ENCODE data around the gene PNPLA3.

PNPLA3 gene, protein sequence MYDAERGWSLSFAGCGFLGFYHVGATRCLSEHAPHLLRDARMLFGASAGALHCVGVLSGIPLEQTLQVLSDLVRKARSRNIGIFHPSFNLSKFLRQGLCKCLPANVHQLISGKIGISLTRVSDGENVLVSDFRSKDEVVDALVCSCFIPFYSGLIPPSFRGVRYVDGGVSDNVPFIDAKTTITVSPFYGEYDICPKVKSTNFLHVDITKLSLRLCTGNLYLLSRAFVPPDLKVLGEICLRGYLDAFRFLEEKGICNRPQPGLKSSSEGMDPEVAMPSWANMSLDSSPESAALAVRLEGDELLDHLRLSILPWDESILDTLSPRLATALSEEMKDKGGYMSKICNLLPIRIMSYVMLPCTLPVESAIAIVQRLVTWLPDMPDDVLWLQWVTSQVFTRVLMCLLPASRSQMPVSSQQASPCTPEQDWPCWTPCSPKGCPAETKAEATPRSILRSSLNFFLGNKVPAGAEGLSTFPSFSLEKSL

DNA sequence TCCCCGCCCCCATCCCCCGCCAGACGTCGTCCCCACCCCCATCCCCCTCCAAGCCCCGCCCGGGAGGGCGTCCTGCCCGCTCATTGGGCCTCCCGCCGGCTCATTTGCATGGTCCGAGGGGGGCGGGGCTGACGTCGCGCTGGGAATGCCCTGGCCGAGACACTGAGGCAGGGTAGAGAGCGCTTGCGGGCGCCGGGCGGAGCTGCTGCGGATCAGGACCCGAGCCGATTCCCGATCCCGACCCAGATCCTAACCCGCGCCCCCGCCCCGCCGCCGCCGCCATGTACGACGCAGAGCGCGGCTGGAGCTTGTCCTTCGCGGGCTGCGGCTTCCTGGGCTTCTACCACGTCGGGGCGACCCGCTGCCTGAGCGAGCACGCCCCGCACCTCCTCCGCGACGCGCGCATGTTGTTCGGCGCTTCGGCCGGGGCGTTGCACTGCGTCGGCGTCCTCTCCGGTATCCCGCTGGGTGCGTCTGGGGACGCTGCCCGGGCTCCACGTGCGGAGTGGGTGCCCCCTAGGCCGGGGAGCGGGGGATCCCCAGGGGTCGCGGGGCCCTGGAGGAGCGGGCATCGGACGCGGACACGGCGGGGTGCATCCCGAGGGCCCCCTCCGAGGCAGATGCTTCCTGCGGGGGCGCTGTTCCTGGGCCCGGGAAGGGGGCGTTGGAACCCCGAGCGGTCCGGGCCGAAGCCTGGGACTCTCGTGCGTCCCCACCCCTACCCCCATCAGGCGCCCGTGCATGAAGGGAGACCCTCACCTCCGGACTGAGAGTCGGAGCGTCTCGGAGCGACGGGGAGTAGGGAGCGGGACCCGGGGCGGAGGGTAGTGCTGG is at the start of gene PNPLA3:
PNPLA3 (plus strand) TSS at position 175 of the 834 bp plus-strand sequence; CDS start at position 282, 107 bp downstream.
- peak; percentile 55 to 69 (median 65) for DNase-seq (ENCODE audit: low read depth in 3 of 3)

DNA sequence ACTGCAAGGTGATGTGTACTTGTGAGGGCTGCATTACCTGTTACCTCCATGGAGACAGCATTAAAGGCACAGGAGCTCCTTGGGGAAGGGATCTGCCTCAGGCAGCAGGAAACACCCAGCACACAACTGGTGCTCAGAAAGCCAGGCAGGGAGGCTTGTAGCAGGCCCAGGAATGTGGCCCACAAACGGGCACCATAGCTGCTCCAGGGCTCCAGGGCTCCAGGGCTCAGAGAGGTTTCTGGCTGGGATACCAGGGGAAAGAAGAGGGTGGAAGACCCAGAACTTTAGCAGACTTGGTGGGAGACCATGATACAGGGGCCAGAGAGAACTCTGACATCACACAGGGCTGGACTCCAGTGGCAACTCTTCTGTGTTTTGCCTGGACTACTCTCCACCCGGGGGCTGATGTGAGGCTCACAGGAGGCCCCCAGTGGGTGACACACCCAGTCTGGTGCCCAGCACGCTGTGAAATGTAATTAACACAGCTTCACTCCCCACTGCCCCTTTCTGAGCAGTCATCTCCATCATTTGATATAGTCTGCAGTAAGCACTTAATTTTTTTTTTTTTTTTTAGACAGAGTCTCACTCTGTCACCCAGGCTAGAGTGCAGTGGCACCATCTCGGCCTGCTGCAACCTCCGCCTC is 46.6 kb upstream of the PNPLA3 start:
- no peak for DNase-seq (ENCODE audit: low read depth in 3 of 3)

DNA sequence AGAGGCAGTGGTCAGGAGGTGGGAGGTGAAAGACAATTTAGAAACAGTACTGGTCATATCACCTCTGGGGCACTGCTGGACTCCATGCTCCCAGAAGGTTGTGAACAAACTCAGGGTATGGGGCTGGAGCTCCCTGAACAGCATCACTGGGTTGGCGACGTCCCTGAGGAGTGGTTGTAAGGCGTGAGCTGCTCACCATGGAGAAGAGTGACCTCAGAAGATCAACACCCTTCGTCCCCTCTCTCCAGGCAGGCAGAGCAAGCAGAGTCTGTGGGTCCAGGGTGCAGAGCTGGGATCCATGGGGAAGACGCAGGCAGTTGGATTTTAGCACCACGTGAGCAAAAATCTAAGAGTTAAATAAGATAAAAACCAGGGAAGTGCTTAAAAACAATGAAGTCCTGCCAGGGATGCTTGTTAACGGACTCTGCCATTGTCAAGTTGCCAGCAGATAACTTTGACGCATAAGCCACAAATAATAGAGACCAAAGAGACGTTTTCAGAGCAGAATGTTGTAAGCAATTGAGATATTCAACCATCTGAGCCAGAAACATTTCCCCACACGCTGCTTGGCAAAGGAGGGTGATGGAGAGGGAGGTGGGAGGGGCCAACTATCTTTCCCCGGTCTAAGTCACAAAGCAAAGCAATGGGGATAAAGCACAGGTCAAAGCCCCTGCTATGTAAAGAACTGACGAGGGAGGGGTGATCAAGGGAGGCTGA is 45.4 kb upstream of the PNPLA3 start:
- DNase-seq (ENCODE audit: low read depth in 3 of 3) = no peak

DNA sequence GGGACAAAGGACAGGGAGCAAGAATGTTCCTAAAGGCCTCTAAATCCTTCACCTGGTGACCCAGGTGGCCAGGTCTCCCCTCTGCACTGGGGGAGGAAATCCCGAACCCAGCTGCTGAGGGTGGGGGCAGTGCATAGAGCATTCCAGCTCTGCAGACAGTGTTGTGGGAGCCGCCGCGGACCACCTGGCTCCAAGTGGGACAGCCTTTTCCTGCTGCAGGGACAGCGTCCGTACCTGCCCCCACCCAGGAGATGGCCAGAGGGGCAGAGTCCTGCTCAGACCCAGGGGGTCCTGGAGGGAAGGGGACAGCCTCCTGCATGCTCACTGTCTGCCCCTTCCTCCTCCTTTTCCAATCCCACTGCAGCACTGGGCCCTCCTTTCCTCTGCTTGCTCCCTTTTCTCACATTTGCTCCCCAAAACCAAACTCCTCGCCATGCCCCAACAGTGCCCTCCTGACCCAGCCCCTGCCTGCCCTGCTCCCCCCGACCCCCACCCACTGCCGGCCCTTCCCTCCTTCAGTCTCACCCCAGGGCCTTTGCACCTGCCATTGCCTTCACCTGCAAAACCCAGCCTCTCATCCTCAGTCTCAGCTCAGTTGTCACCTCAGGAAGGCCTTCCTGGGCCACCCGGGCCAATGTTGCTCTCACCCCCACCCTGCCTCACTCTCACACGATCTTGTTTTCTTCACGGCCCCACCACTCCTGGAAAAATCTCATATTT is 44.6 kb upstream of the PNPLA3 start:
- DNase-seq (ENCODE audit: low read depth in 3 of 3) = no peak

DNA sequence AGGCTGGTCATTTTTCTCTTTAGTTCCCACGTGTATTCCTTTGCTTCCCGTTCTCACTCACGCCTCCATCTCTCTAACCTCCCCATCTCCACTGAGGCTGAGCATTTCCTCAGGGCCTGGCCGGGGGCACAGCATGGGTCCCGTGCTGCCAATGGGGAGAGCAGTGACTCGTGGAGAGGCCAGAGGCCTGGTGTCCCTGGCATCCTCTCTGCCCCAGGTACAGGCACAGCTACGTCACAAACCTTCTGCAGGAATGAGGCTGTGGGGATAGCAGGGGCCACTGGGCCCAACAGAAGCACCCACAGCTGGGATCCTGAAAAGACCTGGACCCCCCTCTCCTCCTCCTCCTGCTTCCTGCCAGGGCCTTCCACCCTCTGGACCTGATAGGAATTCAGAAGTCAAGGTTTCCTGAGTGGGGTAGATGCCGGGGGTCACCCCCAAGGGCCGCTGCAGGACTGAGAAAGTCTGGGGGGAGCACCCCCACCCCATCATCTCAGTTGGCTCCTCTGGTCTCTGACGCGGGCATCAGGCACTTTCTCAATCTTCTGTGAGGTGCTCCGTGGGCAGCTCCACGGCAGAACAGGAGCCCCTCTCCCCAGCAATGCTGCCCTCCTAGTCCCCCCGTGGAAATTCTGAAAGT is 43.6 kb upstream of the PNPLA3 start:
- DNase-seq (ENCODE audit: low read depth in 3 of 3) = no peak

DNA sequence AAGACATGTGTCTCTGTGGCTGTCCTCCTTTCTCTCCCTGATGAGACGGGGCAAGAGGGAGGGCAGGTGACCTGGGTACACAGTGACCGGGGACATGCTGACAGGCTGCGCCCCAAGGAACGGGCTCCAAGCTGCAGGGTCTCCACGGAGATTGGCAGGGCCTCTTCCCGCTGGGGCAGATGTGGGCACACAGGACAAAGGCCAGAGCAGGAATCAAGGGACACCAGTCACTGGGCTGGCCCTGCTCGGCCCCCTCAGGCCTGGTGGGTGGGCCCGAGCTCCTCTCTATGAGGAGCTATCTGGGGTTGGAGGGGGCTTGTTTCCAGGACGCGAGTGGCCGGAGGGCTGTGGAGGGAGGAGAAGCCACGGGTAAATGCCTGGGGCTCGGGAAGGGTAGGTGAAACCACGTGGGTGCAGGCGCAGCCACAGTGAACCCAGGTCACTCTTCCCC is 43.0 kb upstream of the PNPLA3 start:
- no peak for DNase-seq (ENCODE audit: low read depth in 3 of 3)

DNA sequence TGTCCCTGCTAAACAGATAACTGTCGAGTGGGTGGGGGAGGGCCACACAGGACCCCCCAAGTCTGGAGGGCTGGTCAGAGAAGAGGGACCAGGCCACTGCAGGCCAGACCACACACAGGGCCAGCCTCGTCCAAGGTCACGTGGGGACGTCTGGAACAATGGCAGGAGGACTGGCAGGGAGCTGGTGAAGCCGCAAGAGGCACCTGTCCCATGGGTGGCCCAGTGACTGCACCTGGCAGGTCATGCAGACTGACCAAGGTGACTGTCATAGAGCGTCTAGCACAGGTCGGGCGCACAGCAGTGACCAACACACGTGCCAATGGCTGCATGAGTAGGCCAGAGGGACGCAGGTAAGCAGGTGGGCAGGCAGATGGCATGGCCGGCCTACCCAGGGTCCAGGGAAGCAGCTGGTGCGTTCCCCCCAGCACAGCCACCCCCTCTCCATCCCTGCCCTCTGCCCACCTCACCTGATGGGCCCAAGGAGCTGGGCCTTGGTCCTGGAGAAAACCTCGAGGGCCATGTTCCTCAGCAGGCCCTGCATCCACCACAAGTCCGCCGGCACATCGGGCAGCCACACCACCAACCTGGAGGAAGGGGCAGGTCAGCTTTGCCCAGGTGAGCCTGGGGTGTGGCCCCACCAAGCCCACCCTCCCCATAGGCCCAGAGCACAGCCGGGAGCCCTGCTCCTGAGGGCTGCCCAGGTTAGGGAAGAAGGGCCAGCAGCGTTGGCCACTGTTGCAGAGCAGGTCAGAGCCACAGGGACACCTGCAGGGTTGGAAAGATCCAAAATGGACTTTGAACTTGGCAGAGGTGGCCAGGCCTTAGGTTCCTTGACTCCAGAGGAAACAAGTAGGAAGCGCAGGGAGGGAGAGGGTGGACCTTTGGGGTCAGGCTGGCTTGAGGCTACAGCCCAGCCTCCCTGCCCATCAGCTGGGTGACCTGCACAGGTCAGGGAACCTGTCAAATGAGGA is 42.2 kb upstream of the PNPLA3 start:
- DNase-seq (ENCODE audit: low read depth in 3 of 3) = no peak

DNA sequence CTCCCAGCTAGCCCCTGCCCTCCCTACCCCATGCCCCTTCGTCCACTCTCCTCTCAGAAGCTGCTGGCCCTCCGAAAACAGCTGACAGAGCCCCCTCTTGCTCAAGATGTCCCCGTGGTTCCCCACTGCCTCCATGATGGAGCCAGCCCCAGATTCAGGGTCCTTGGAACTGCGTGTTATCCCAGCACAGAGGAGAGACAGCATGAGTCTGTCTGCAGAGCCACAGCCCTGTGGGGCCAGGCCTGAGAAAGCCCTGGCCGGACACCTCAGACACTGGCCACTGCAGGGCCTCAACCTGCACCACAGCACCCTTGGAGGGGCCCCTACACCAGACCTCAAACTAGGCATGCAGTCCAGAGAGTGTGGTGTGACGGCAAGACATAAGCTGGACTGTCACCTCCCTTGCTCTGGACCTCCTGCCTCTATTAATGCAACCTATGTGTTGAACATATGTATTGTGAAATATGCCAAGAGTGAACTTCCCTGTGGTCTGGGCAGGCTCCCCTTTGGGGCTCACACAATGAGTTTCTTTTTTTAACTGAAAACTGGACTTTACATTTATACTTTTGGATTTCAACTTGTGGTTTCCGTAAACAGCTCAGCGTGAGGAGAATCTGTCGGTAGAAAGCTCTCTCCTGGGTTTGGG is 41.4 kb upstream of the PNPLA3 start:
- DNase-seq (ENCODE audit: low read depth in 3 of 3) = no peak

DNA sequence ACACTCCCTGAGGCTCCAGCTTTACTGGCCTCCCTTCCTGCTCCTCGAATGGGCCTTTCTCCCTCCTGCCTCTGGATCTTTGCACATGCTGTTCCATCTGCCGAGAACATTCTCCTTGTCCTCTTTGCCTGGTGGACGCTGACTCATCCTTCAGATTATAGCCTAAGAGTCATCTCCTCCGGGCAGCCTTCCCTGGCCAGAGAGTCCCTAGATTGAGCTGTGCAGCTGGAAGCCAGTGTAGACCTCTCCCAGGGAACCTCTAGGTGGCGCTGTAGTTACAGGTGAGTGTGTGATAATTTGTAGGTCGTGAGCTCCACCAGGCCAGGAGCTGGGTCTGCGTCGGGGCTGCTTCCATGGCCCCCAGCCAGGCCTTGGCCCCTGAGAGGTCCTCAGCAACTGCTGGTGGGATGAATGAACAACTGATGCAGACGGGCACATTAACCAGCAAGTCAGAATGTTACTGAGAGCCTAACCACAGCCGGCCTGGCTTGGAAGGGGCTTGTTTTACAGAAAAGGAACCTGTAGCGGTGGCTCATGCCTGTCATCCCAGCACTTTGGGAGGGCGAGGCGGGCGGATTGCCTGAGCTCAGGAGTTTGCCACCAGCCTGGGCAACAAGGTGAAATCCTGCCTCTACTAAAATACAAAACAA is 40.5 kb upstream of the PNPLA3 start:
- DNase-seq (ENCODE audit: low read depth in 3 of 3) = peak in 1 of 3 experiments; percentile 9

DNA sequence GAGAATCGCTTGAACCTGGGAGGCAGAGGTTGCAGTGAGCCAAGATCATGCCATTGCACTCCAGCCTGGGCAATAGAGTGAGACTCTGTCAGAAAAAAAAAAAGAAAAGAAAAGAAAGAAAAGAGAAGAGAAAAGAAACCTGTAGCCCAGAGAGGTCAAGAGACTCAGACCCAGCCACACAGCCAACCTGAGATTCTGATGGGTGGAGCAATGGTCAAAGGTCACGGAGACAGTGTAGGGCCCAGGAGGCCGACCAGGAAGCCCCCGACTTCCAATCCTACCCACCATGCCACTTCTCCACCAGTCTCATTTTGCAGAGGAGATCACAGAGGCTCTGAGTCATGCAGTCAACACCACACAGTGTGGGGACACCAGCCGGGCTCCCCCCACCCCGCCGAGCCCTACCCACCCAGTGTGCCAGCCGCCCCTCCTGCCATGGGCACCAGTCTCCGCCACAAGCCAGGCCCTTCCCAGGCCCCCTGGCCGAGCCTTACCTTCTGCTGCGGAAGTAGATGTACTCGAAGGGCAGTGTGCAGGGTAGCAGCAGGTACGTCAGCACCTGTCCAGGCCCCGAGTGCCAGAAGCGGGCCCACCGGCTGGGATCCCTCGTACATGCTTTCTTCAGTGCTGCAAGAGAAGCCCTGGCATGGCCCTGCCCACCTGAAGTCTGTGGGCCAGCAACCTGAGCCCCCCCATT is 39.7 kb upstream of the PNPLA3 start:
- DNase-seq (ENCODE audit: low read depth in 3 of 3) = no peak

DNA sequence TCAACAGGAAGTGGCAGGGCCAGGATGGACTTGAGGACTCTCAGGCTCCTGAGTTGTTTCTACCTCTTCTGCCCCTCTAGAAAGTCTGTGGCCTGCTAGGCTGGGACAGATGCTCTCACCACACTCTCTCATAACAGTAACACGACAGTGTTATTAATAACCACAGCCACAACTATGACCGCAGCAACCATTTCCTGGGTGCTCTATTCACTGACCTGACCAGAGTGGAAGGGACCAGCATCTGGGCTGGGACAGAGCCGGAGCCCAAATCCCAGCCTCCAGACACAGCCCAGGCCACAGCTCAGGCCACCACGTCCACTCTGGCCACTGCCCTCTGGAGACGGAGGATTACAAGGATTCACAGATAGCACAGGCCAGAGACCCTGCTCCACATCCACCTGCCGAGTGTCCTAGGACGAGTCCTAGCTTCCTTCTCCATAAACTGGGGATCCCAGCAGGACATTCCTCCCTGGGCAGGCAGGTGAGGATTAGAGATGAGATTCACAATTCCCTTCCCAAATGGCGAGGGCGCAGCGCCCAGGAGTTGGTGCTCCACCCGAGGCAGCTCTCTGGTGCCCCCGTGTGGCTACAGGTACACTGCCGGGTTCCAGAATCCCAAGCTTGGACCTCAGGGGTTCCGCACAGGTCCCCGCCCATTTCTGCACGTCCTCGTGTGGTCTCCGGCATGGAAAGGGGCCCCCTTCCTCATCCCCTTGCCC is 38.8 kb upstream of the PNPLA3 start:
- DNase-seq (ENCODE audit: low read depth in 3 of 3) = peak in 1 of 3 experiments; percentile 29

DNA sequence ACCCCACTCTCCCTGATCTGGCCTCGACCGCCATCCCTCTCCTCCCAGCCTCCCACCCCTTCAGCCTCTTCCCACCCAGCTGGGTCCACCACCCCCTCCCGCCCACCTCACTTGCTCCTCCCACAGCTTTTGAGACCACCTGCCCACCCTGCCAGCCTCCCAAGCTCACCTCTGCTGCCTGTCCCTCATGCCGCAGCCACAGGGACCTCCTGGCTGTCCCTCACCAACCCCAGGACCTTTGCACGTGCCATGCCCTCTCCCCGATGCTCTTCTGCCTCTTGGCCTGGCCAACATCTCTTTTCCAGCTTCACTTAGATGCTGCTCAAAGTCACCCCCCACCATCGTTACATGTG is 38.3 kb upstream of the PNPLA3 start:
- no peak for DNase-seq (ENCODE audit: low read depth in 3 of 3)

DNA sequence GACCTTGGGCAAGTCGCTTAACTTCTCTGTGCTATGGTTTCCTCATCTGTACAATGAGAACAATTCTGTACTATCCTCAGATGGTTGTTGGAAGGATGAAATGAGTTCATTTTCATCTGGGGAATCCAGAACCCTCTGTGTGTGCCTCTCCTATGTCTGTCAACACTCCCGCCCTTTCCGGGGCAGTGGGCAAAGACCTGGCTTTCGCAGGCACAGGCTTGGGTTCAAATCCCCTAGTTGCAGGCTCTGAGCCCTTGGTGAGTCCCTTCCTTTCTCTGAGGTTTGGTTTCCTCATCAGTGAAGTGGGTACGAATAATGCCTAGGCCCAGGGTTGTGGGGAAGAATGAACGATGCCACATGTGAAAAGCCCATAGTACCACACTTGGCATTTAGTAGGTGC is 37.8 kb upstream of the PNPLA3 start:
- no peak for DNase-seq (ENCODE audit: low read depth in 3 of 3)

DNA sequence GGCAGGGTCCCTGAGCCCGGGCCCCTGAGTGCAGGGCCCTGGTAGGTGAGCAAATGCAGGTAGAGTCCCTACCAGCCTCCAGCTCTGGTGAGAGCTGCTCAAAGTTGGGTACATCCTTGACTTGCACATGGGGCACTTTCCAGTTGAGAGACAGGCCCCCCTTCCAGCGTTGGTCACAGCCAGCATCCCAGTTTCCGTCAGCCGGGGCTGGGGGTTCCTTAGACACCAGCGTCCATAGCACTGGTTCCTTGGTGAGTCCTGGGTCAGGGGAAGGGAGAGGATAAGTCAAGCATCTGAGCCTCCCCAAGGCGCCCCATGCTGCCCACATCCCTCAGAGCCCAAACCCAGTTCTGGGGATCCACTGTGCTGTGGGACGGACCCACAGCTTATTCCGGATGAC is 37.4 kb upstream of the PNPLA3 start:
- no peak for DNase-seq (ENCODE audit: low read depth in 3 of 3)

DNA sequence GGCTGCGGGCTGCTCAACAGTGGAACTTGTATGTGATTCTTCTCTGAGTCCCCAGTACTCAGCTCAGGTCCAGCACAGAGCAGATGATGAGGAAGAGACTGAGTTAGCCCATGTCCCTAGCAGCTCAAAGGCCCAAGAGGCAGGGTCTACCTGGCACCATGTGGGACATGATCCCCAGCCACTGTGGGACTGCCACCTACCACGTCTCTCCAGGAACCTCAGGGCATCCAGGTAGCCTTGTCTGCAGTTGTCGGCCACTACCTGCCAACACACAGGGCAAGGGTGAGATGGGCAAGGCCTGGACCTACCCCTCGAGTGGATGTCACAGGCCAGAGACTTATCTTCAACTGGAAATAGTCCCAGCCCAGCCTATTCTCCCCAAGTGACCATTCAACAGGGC is 36.2 kb upstream of the PNPLA3 start:
- DNase-seq (ENCODE audit: low read depth in 3 of 3) = no peak

DNA sequence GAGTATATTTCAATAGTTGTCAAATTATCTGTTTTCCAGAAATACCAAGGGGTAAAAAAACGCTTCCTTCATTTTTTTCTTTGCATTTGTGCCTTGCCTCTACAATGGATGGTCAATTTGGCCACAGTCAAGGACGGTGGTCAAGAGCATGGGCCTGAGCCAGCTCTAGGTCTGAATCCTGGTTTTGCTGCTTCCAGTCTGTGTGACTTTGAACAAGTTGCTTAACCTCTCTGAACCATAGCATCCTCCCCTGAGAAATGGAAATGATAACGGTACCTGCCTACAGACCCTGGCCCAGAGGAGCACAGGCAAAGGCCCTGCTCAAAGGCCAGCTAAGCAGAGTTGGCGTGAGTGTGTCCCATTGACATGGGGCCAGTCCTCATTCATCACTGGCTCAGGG is 34.9 kb upstream of the PNPLA3 start:
- DNase-seq (ENCODE audit: low read depth in 3 of 3) = no peak
